H1 (cell line): ENCODE measurements around the gene TNS3. TPM values are rescaled to one million over a fixed set of nuclear protein-coding genes. Genes with fewer than 3 reads are reported as not detected.

Experiments used
- CTCF ChIA-PET: fragments of 300-600 bp; sonication (Branson Sonifier 250); formaldehyde crosslinking; loops from one replicate; lab custom pipeline; 2021; ENCODE audit not compliant: partially characterized antibody; lab: Charles Lee
- POLR2A ChIA-PET: fragments of 300-600 bp; sonication (Branson Sonifier 250); formaldehyde crosslinking; loops from one replicate; lab custom pipeline; 2021; ENCODE audit warnings: inconsistent platforms; ENCODE audit not compliant: partially characterized antibody; lab: Charles Lee
- DNase-seq, 2 experiments: peaks; one replicate each; pipeline versions ENCODE4 v3.0.0 to v3.0.0-alpha.2; 2010 to 2022; ENCODE audit warnings: low spot score in 2 of 2, low read depth in 1 of 2, mixed read lengths in 1 of 2
- FAIRE-seq: peaks from 2 replicates; lab custom pipeline; 2011; peaks lifted over from hg19 to GRCh38; lab: Jason Lieb, UNC
- H2AFZ ChIP-seq: 2 replicates; pipeline ENCODE4 v1.8.1; 2012; ENCODE audit warnings: low read length, inconsistent platforms
- H2AK5ac ChIP-seq: 2 replicates; pipeline ENCODE4 v1.6.1; 2013; ENCODE audit warnings: low read depth, low read length
- H2BK120ac ChIP-seq: replicated peaks from 2 replicates; pipeline ENCODE3; 2013; ENCODE audit warnings: low read depth, low read length, inconsistent platforms
- H2BK12ac ChIP-seq: 2 replicates; pipeline ENCODE4 v1.6.1; 2013; ENCODE audit warnings: low read depth, low read length
- H2BK15ac ChIP-seq: 2 replicates; pipeline ENCODE4 v1.6.1; 2013; ENCODE audit warnings: low read length
- H2BK20ac ChIP-seq: 2 replicates; pipeline ENCODE4 v1.6.1; 2013; ENCODE audit warnings: low read length
- H2BK5ac ChIP-seq: 2 replicates; pipeline ENCODE4 v1.6.1; 2013; ENCODE audit warnings: low read depth, low read length
- H3K14ac ChIP-seq: 2 replicates; pipeline ENCODE4 v1.6.1; 2013; ENCODE audit warnings: inconsistent platforms; ENCODE audit not compliant: insufficient read length
- H3K18ac ChIP-seq: 2 replicates; pipeline ENCODE4 v1.6.1; 2013; ENCODE audit warnings: low read length; ENCODE audit errors: extremely low read depth
- H3K23ac ChIP-seq: 2 replicates; pipeline ENCODE4 v1.6.1; 2013; ENCODE audit warnings: inconsistent platforms; ENCODE audit not compliant: insufficient read length
- H3K23me2 ChIP-seq: 2 replicates; pipeline ENCODE4 v1.6.1; 2013; ENCODE audit warnings: low read depth, low read length
- H3K27ac ChIP-seq: 2 replicates; pipeline ENCODE4 v1.6.1; 2011; ENCODE audit warnings: low read depth, low read length, inconsistent platforms
- H3K27me3 ChIP-seq, 4 experiments: replicated peaks in 1 of 4; 1 replicate in 1 of 4; 2 replicates in 3 of 4; pipeline versions ENCODE4 v1.6.1 to v1.8.1; 2011 to 2013; ENCODE audit warnings: low read length in 3 of 4, mild to moderate bottlenecking in 3 of 4, inconsistent platforms in 2 of 4, mixed read lengths in 2 of 4, moderate library complexity in 1 of 4; ENCODE audit not compliant: control insufficient read depth in 3 of 4, insufficient read depth in 3 of 4; ENCODE audit errors: extremely low read depth in 1 of 4
- H3K36me3 ChIP-seq, 4 experiments: 2 replicates each; pipeline versions ENCODE4 v1.6.1 to v1.8.1; 2011 to 2013; ENCODE audit warnings: mild to moderate bottlenecking in 4 of 4, low read length in 3 of 4, moderate library complexity in 2 of 4, control low read depth in 1 of 4, inconsistent platforms in 1 of 4; ENCODE audit not compliant: insufficient read depth in 4 of 4, control insufficient read depth in 2 of 4
- H3K4ac ChIP-seq: replicated peaks from 2 replicates; pipeline ENCODE3; 2013; ENCODE audit warnings: low read length, low read depth, mixed read lengths, inconsistent platforms; ENCODE audit not compliant: insufficient read length
- H3K4me1 ChIP-seq, 4 experiments: replicated peaks in 1 of 4; 1 replicate in 1 of 4; 2 replicates in 3 of 4; pipeline versions ENCODE4 v1.6.1 to v1.8.1; 2011 to 2013; ENCODE audit warnings: low read length in 3 of 4, inconsistent platforms in 2 of 4, mixed read lengths in 1 of 4; ENCODE audit not compliant: insufficient read depth in 4 of 4, control insufficient read depth in 3 of 4
- H3K4me2 ChIP-seq, 2 experiments: 2 replicates each; pipeline versions ENCODE4 v1.6.1 to v1.8.1; 2011 to 2013; ENCODE audit warnings: low read depth in 2 of 2, low read length in 2 of 2, control low read depth in 1 of 2, inconsistent platforms in 1 of 2, mild to moderate bottlenecking in 1 of 2; ENCODE audit not compliant: insufficient read depth in 1 of 2
- H3K4me3 ChIP-seq, 4 experiments: fragments of 200-600, 300-600 bp in 1 of 4; sonication (generic), shearing (Covaris generic), sonication (Bioruptor Twin) in 1 of 4; 2 replicates each; pipeline versions ENCODE4 v1.5.1 to v1.8.1; 2011 to 2016; ENCODE audit warnings: low read length in 4 of 4, low read depth in 3 of 4, control low read depth in 2 of 4, inconsistent platforms in 2 of 4, mild to moderate bottlenecking in 2 of 4, mixed read lengths in 1 of 4, moderate library complexity in 1 of 4; ENCODE audit not compliant: insufficient read depth in 2 of 4; ENCODE audit errors: extremely low read depth in 1 of 4
- H3K56ac ChIP-seq: replicated peaks from 2 replicates; pipeline ENCODE3; 2013; ENCODE audit warnings: low read depth, mild to moderate bottlenecking, mixed read lengths, low read length, inconsistent platforms; ENCODE audit not compliant: insufficient read length
- H3K79me1 ChIP-seq: 2 replicates; pipeline ENCODE4 v1.6.1; 2013; ENCODE audit warnings: low read depth, low read length, control low read depth
- H3K79me2 ChIP-seq, 2 experiments: 2 replicates each; pipeline versions ENCODE4 v1.6.1 to v1.8.1; 2012 to 2013; ENCODE audit warnings: low read length in 2 of 2, mild to moderate bottlenecking in 2 of 2, inconsistent platforms in 1 of 2; ENCODE audit not compliant: insufficient read depth in 2 of 2, control insufficient read depth in 1 of 2
- H3K9ac ChIP-seq, 4 experiments: replicated peaks in 1 of 4; 1 replicate in 1 of 4; 2 replicates in 3 of 4; pipeline versions ENCODE4 v1.6.1 to v1.8.1; 2011 to 2013; ENCODE audit warnings: low read depth in 3 of 4, low read length in 3 of 4, control low read depth in 2 of 4, mild to moderate bottlenecking in 2 of 4, moderate library complexity in 2 of 4, inconsistent platforms in 1 of 4; ENCODE audit errors: extremely low read depth in 1 of 4
- H3K9me3 ChIP-seq, 2 experiments: 2 replicates each; pipeline versions ENCODE4 v1.6.1 to v1.8.1; 2012 to 2013; ENCODE audit warnings: mild to moderate bottlenecking in 2 of 2, moderate library complexity in 2 of 2, control low read depth in 1 of 2, inconsistent platforms in 1 of 2, low read depth in 1 of 2, low read length in 1 of 2, mixed read lengths in 1 of 2; ENCODE audit not compliant: insufficient read depth in 2 of 2
- H4K20me1 ChIP-seq, 2 experiments: replicated peaks in 1 of 2; 2 replicates each; pipeline versions ENCODE3 to v1.8.1; 2011 to 2013; ENCODE audit warnings: inconsistent platforms in 2 of 2, low read length in 2 of 2, mild to moderate bottlenecking in 1 of 2; ENCODE audit not compliant: insufficient read depth in 2 of 2, control insufficient read depth in 1 of 2
- H4K5ac ChIP-seq: 2 replicates; pipeline ENCODE4 v1.6.1; 2013; ENCODE audit warnings: low read length, low read depth, mixed read lengths, inconsistent platforms; ENCODE audit not compliant: insufficient read length
- H4K8ac ChIP-seq: 2 replicates; pipeline ENCODE4 v1.8.0; 2013; ENCODE audit warnings: mild to moderate bottlenecking, moderate library complexity, low read length, inconsistent platforms; ENCODE audit not compliant: insufficient read depth; ENCODE audit errors: extremely low read depth
- H4K91ac ChIP-seq: replicated peaks from 2 replicates; pipeline ENCODE3; 2013; ENCODE audit warnings: low read length, mixed read lengths, inconsistent platforms; ENCODE audit not compliant: insufficient read length
- ATF3 ChIP-seq: IDR thresholded peaks from 2 replicates; pipeline ENCODE4 v1.6.1; 2011; ENCODE audit warnings: low read depth, mild to moderate bottlenecking, low read length; ENCODE audit not compliant: insufficient read depth
- EGR1 ChIP-seq: IDR thresholded peaks from 2 replicates; pipeline ENCODE4 v1.6.1; 2011; ENCODE audit warnings: low read depth, low read length, borderline replicate concordance
- EZH2 ChIP-seq: fragments of 200-600 bp; sonication (generic); IDR thresholded peaks from 2 replicates; pipeline ENCODE4 v1.7.1; 2012; ENCODE audit warnings: low read depth, mild to moderate bottlenecking, moderate library complexity, low read length, inconsistent platforms; ENCODE audit not compliant: severe bottlenecking
- HDAC6 ChIP-seq: IDR thresholded peaks from one replicate; pipeline ENCODE4 v1.7.1; 2012; ENCODE audit warnings: low read depth, mild to moderate bottlenecking, inconsistent platforms, low read length, moderate library complexity
- JUN ChIP-seq: IDR thresholded peaks from 2 replicates; pipeline ENCODE4 v1.6.1; 2011; ENCODE audit warnings: low read depth, mild to moderate bottlenecking, improper control_type of control experiment, low read length
- JUND ChIP-seq: IDR thresholded peaks from 2 replicates; pipeline ENCODE4 v1.6.1; 2011; ENCODE audit warnings: mild to moderate bottlenecking, improper control_type of control experiment, low read length
- POU5F1 ChIP-seq: IDR thresholded peaks from 2 replicates; pipeline ENCODE4 v1.6.1; 2011; ENCODE audit warnings: low read depth, mild to moderate bottlenecking, low read length, moderate library complexity
- SAP30 ChIP-seq: fragments of 300-600 bp; sonication (generic); IDR thresholded peaks from 2 replicates; pipeline ENCODE4 v1.7.1; 2012; ENCODE audit warnings: low read length, moderate library complexity, mild to moderate bottlenecking, inconsistent platforms; ENCODE audit not compliant: insufficient read depth, insufficient replicate concordance
- SIN3A ChIP-seq, 2 experiments: IDR thresholded peaks in 1 of 2; conservative IDR thresholded peaks in 1 of 2; 2 replicates each; pipeline ENCODE4 v1.6.1; 2011 to 2012; ENCODE audit warnings: low read length in 2 of 2, improper control_type of control experiment in 1 of 2, low read depth in 1 of 2, mild to moderate bottlenecking in 1 of 2
- SP2 ChIP-seq: IDR thresholded peaks from 2 replicates; pipeline ENCODE4 v1.6.1; 2012; ENCODE audit warnings: mild to moderate bottlenecking, low read length, inconsistent platforms
- TAF1 ChIP-seq: IDR thresholded peaks from 2 replicates; pipeline ENCODE4 v1.6.1; 2011; ENCODE audit warnings: mild to moderate bottlenecking, low read depth, low read length
- TBP ChIP-seq: IDR thresholded peaks from 2 replicates; pipeline ENCODE4 v1.6.1; 2011; ENCODE audit warnings: low read depth, low read length, improper control_type of control experiment
- WGBS, 2 experiments: shearing (Covaris generic) in 1 of 2; methylation state at CpG; one replicate each; pipeline versions ENCODE4 v1.1.6 to v1.1.7; 2013 to 2015; ENCODE audit warnings: low lambda C conversion rate in 2 of 2, mixed read lengths in 2 of 2, inconsistent platforms in 1 of 2, low coverage in 1 of 2, missing lambda C conversion rate in 1 of 2; ENCODE audit not compliant: insufficient replicate concordance in 2 of 2, insufficient coverage in 1 of 2, insufficient read length in 1 of 2; ENCODE audit errors: extremely low coverage in 1 of 2, missing lambda C conversion rate in 1 of 2; 5-methylcytosine and 5-hydroxymethylcytosine counted together
- polyA plus RNA-seq, 7 experiments: library from polyadenylated mRNA; depleted of rRNA in 3 of 7; stranded (reverse) in 5 of 7; unstranded in 2 of 7; fragments of >200 nt in 5 of 7; fragments of 200-250 nt in 2 of 7; gene quantifications; 1 replicate in 5 of 7; 2 replicates in 1 of 7; 4 replicates in 1 of 7; pipeline versions ENCODE4 v1.2.1 to v1.2.3, GENCODE V29; 2011 to 2013; ENCODE audit warnings: missing spikeins in 2 of 7, mixed read lengths in 2 of 7
- total RNA-seq: library from RNA; stranded (reverse); fragmentation: NEBNext Ultra II Directional; extraction: Animal tissue kit (Norgen Biotek cat#: 25700); gene quantifications from 2 replicates; pipeline ENCODE4 v1.2.1, GENCODE V29; 2021

TNS3 gene
- total and polyA plus RNA-seq, 2 of the 8 experiments (the other 6 are each of a cell fraction or from before 2014, with no cell fraction given): 11.9 to 24.2 TPM

GRCh38 chr7:47460251-47460989, 121.5 kb downstream of the TNS3 start:
- no peak for FAIRE-seq
- Histone ChIP-seq H3K18ac (no peak overlapping the region), H3K4me1 (peaks cover 0 to 3% (median under 1%) of the 10 kb centered on the region in 4 experiments; a peak in 2 of 7 replicates), H4K91ac (no peak overlapping the region), H3K23me2 (no peaks in the 10 kb centered on the region), H3K9me3 (no peaks in the 10 kb centered on the region; a peak in 1 of 4 replicates), H4K8ac (no peak overlapping the region), H3K9ac (no peak overlapping the region), H3K4ac (no peak overlapping the region), H2BK5ac (no peak overlapping the region), H3K27ac (no peak overlapping the region), H4K20me1 (peaks cover 0 to 8% of the 10 kb centered on the region in 2 experiments), H3K36me3 (no peaks in the 10 kb centered on the region; a peak in 1 of 8 replicates), H2AFZ (no peak overlapping the region), H3K79me2 (no peaks in the 10 kb centered on the region; a peak in 1 of 4 replicates), H3K4me3 (no peak overlapping the region), H3K27me3 (no peaks in the 10 kb centered on the region), H2AK5ac (no peak overlapping the region), H2BK120ac (no peak overlapping the region), H3K79me1 (no peaks in the 10 kb centered on the region; the same call in none of the 2 replicates), H3K23ac (no peak overlapping the region), H3K14ac (no peak overlapping the region), H2BK15ac (no peak overlapping the region), H2BK20ac (no peak overlapping the region), H3K56ac (no peak overlapping the region), H2BK12ac (no peak overlapping the region), H3K4me2 (no peak overlapping the region), H4K5ac (no peak overlapping the region)
- CTCF ChIA-PET: interaction anchor here (1.4 to 1.6 kb wide), 2 partner anchors 15 to 24 kb away, joined by 3 read pairs; no protein-coding TSS in a partner anchor
- 91% methylated on average over 11 of the region's 11 CpGs; no CpG with 5 or more reads in 1 of the 2 experiments for WGBS, 2 experiments
- POLR2A ChIA-PET: interaction anchor here (0.7 kb wide), 1 partner anchor 26 kb away, joined by 3 read pairs; no protein-coding TSS in a partner anchor
- no peak for DNase-seq
- TF ChIP-seq TBP: no peak
- no peak for TF ChIP-seq SAP30
- no peak for TF ChIP-seq EZH2
- no peak for TF ChIP-seq SIN3A (conservative IDR thresholded peaks at IDR 0.05 in 1 of 2, IDR thresholded peaks at IDR 0.05 in 1 of 2; ENCODE audit: low read depth in 1 of 2, low read length in 2 of 2)
- no peak for TF ChIP-seq SP2
- no peak for TF ChIP-seq JUN
- TF ChIP-seq TAF1: no peak
- no peak for TF ChIP-seq POU5F1
- no peak for TF ChIP-seq JUND
- no peak for TF ChIP-seq HDAC6
- TF ChIP-seq ATF3: no peak
- no peak for TF ChIP-seq EGR1
